Neural progenitor cell (in vitro differentiated cells): ENCODE data around the gene GOLT1B. TPM values are rescaled to one million over a fixed set of nuclear protein-coding genes. Genes with fewer than 3 reads are reported as not detected.
A peak's percentile ranks its signal among the peaks of the same experiment; 100 is the strongest.

Experiments used
- DNase-seq: peaks from one replicate; pipeline ENCODE4 v3.0.0-alpha.2; 2016; ENCODE audit warnings: low spot score
- H2AFZ ChIP-seq: fragments of 200-600 bp; sonication (generic); replicated peaks from 2 replicates; pipeline ENCODE4 v1.6.1; 2016; ENCODE audit warnings: antibody characterized with exemption
- H3F3A ChIP-seq: fragments of 200-600 bp; sonication (generic); 2 replicates; pipeline ENCODE4 v1.6.1; 2016; ENCODE audit warnings: antibody characterized with exemption, low read depth
- H3K27ac ChIP-seq: fragments of 200-600 bp; sonication (generic); 2 replicates; pipeline ENCODE4 v1.5.1; 2016; ENCODE audit warnings: mild to moderate bottlenecking
- H3K27me3 ChIP-seq: fragments of 200-600 bp; sonication (generic); 2 replicates; pipeline ENCODE4 v1.6.1; 2016; ENCODE audit warnings: mild to moderate bottlenecking, moderate library complexity
- H3K36me3 ChIP-seq: fragments of 200-600 bp; sonication (generic); 2 replicates; pipeline ENCODE4 v1.5.1; 2016
- H3K4me1 ChIP-seq: fragments of 200-600 bp; sonication (generic); 2 replicates; pipeline ENCODE4 v1.6.1; 2016; ENCODE audit warnings: mixed run types
- H3K4me2 ChIP-seq: fragments of 200-600 bp; sonication (generic); 2 replicates; pipeline ENCODE4 v1.6.1; 2016
- H3K4me3 ChIP-seq: fragments of 200-600 bp; sonication (generic); 2 replicates; pipeline ENCODE4 v1.5.1; 2016
- H3K79me2 ChIP-seq: fragments of 200-600 bp; sonication (generic); 2 replicates; pipeline ENCODE4 v1.6.1; 2016; ENCODE audit warnings: low read depth
- H3K9ac ChIP-seq: fragments of 200-600 bp; sonication (generic); 2 replicates; pipeline ENCODE4 v1.6.1; 2016
- H3K9me3 ChIP-seq: fragments of 200-600 bp; sonication (generic); 2 replicates; pipeline ENCODE4 v1.5.1; 2016; ENCODE audit warnings: low read depth
- H4K20me1 ChIP-seq: fragments of 200-600 bp; sonication (generic); 2 replicates; pipeline ENCODE4 v1.6.1; 2016; ENCODE audit warnings: low read depth
- H3K27ac Mint-ChIP-seq: 3 replicates; pipeline ENCODE4 v1.8.0; 2021; ENCODE audit warnings: mixed read lengths
- H3K27me3 Mint-ChIP-seq: 2 replicates; pipeline ENCODE4 v1.8.0; 2022; ENCODE audit warnings: low read depth, mild to moderate bottlenecking, inconsistent platforms, moderate library complexity, mixed read lengths; ENCODE audit not compliant: insufficient read depth
- H3K36me3 Mint-ChIP-seq: 3 replicates; pipeline ENCODE4 v1.8.0; 2021; ENCODE audit warnings: mixed read lengths
- H3K4me1 Mint-ChIP-seq: 3 replicates; pipeline ENCODE4 v1.8.0; 2021; ENCODE audit warnings: mixed read lengths
- H3K4me3 Mint-ChIP-seq: 3 replicates; pipeline ENCODE4 v1.8.0; 2021; ENCODE audit warnings: mild to moderate bottlenecking, moderate library complexity, mixed read lengths
- H3K9me3 Mint-ChIP-seq: 3 replicates; pipeline ENCODE4 v1.8.0; 2020; ENCODE audit warnings: mixed read lengths
- CTCF ChIP-seq: fragments of 200-600 bp; sonication (generic); IDR thresholded peaks from 2 replicates; pipeline ENCODE4 v1.5.1; 2017; ENCODE audit warnings: antibody characterized with exemption, mild to moderate bottlenecking
- EZH2 ChIP-seq: fragments of 200-600 bp; sonication (generic); IDR thresholded peaks from 2 replicates; pipeline ENCODE4 v1.6.1; 2017; ENCODE audit warnings: antibody characterized with exemption, mild to moderate bottlenecking, moderate library complexity
- EZH2phosphoT487 ChIP-seq: fragments of 200-600 bp; sonication (generic); IDR thresholded peaks from 2 replicates; pipeline ENCODE4 v1.6.1; 2017; ENCODE audit warnings: antibody characterized with exemption
- total RNA-seq: library from RNA; depleted of rRNA; stranded (reverse); fragments of >200 nt; gene quantifications from 2 replicates; pipeline ENCODE4 v1.2.3, GENCODE V29; 2015; ENCODE audit warnings: low replicate concordance

GOLT1B gene
- total RNA-seq, 1 donor from 2014 or later, result 85.4 TPM

- no peaks in the 10 kb centered on the region for H3K9me3 ChIP-seq
- H3K27me3 Mint-ChIP-seq, result peaks cover 3% of the 10 kb centered on the region
- H3K27ac Mint-ChIP-seq, result no peak within 1 kb of the TSS
- H3K9me3 Mint-ChIP-seq, result no peaks in the 10 kb centered on the region
- H3F3A ChIP-seq, result peaks cover 6% of the 10 kb centered on the region
- peaks cover 5% of the 10 kb centered on the region for H3K4me1 Mint-ChIP-seq
- no peak within 1 kb of the TSS for H3K9ac ChIP-seq
- no peak for DNase-seq
- peak within 1 kb of the TSS; percentile 86 for H3K4me2 ChIP-seq
- peaks cover 3% of the 10 kb centered on the region for H3K4me1 ChIP-seq
- peaks cover 62% of the 10 kb centered on the region for H3K27me3 ChIP-seq
- H3K36me3 Mint-ChIP-seq, result no peaks in the 10 kb centered on the region
- H2AFZ ChIP-seq, result peak within 1 kb of the TSS; percentile 98
- TF ChIP-seq EZH2phosphoT487 (no peak), EZH2 (no peak), CTCF (no peak)
- H4K20me1 ChIP-seq, result no peaks in the 10 kb centered on the region
- H3K27ac ChIP-seq, result no peak within 1 kb of the TSS
- H3K4me3 Mint-ChIP-seq, result peak within 1 kb of the TSS; percentile 86
- H3K36me3 ChIP-seq, result no peaks in the 10 kb centered on the region
- H3K4me3 ChIP-seq, result peak within 1 kb of the TSS; percentile 67
- no peaks in the 10 kb centered on the region for H3K79me2 ChIP-seq
Measured at GRCh38 chr12:21526053-21526452, 24.5 kb downstream of the GOLT1B start, which contains the start of gene SPX. Gene SPX (plus strand): TSS chr12:21526296. CDS start chr12:21526473, 177 bp downstream.

- H3K4me3 Mint-ChIP-seq, result peak overlapping the region; percentile 86
- H3K9me3 Mint-ChIP-seq, result no peaks in the 10 kb centered on the region
- H3K9ac ChIP-seq, result no peak overlapping the region
- H3K4me1 ChIP-seq, result peaks cover 3% of the 10 kb centered on the region
- no peaks in the 10 kb centered on the region for H3K36me3 ChIP-seq
- H3K4me3 ChIP-seq, result peak overlapping the region; percentile 67
- H3F3A ChIP-seq, result peaks cover 6% of the 10 kb centered on the region
- no peaks in the 10 kb centered on the region for H3K79me2 ChIP-seq
- H2AFZ ChIP-seq, result peak overlapping the region; percentile 98
- peaks cover 5% of the 10 kb centered on the region for H3K4me1 Mint-ChIP-seq
- H3K9me3 ChIP-seq, result no peaks in the 10 kb centered on the region
- no peak overlapping the region for H3K27ac Mint-ChIP-seq
- TF ChIP-seq EZH2 (peak; percentile 9), EZH2phosphoT487 (no peak), CTCF (no peak)
- H3K36me3 Mint-ChIP-seq, result no peaks in the 10 kb centered on the region
- no peak for DNase-seq
- H3K27ac ChIP-seq, result no peak overlapping the region
- no peaks in the 10 kb centered on the region for H4K20me1 ChIP-seq
- H3K27me3 ChIP-seq, result peaks cover 69% of the 10 kb centered on the region
- peaks cover 3% of the 10 kb centered on the region for H3K27me3 Mint-ChIP-seq
- H3K4me2 ChIP-seq, result peak overlapping the region; percentile 86
Measured at GRCh38 chr12:21526721-21527345, 25.2 kb downstream of the GOLT1B start.

GRCh38 chr12:21527451-21528180 lies 26.0 kb downstream of the GOLT1B start:
- Histone ChIP-seq H3F3A (peaks cover 6% of the 10 kb centered on the region), H3K36me3 (no peaks in the 10 kb centered on the region), H4K20me1 (no peaks in the 10 kb centered on the region), H3K9me3 (no peaks in the 10 kb centered on the region), H3K27me3 (peaks cover 75% of the 10 kb centered on the region), H3K4me3 (peak overlapping the region; percentile 67), H2AFZ (peak overlapping the region; percentile 98), H3K4me2 (peak overlapping the region; percentile 86), H3K79me2 (no peaks in the 10 kb centered on the region), H3K27ac (no peak overlapping the region), H3K4me1 (peaks cover 3% of the 10 kb centered on the region), H3K9ac (no peak overlapping the region)
- Mint-ChIP-seq H3K4me3 (peak overlapping the region; percentile 86), H3K27me3 (peaks cover 3% of the 10 kb centered on the region), H3K27ac (no peak overlapping the region), H3K36me3 (no peaks in the 10 kb centered on the region), H3K9me3 (no peaks in the 10 kb centered on the region), H3K4me1 (peaks cover 5% of the 10 kb centered on the region)
- DNase-seq, result peak; percentile 86
- no peak for TF ChIP-seq CTCF
- TF ChIP-seq EZH2phosphoT487, result no peak
- TF ChIP-seq EZH2, result peak; percentile 58
